AG20443 (cell line): Measurements from ENCODE around the gene NELL2.

Experiments used
- DNase-seq: peaks from one replicate; pipeline ENCODE4 v3.0.0; 2012; ENCODE audit warnings: low spot score, mixed read lengths

NELL2 gene

DNA sequence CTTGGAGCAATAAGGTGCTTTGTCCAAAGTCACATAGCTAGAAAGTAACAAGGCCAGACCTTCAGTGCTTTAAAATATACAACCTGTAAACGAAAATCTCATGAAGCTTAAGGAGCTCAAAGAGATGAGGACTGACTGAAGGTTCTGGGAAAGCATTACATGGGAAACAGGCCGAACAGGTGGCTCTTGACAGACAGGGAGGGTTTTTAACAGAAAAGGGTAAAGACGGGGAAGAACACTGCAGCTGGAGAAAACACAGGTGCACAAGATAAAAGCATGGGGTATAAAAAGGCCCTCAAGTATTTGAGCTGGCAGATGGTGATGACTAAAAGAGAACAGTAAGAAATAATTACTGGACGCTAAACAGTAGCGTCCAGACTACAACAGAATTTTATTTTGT, 257.2 kb downstream of the NELL2 start:
- no peak for DNase-seq

DNA sequence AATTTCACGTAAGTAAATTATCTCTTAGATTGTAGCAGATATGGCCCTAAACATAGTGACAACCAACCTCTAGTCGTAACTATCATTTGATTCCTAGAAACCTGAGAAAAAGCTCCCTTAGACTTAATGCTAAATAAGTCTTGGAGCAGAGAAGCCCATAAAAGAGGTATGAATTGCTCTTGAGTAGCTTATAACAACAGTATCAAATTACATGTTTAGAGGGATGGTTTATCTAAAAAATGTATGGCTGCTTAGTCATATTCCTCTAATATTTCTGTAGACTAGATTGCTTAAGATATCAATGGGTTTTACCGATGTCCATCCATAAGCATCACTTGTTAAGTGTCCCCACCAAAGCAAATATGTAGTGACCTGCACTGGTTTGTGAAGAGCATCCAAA, 259.7 kb downstream of the NELL2 start:
- DNase-seq = no peak

GRCh38 chr12:44611538-44611937, 264.6 kb downstream of the NELL2 start:
- DNase-seq = no peak

- no peak for DNase-seq
Measured at GRCh38 chr12:44603701-44604100, 272.4 kb downstream of the NELL2 start.

- no peak for DNase-seq
Measured at GRCh38 chr12:44592626-44593025, 283.5 kb downstream of the NELL2 start.

GRCh38 chr12:44589697-44590096, 286.4 kb downstream of the NELL2 start:
- DNase-seq = no peak

GRCh38 chr12:44588651-44589050, 287.5 kb downstream of the NELL2 start:
- no peak for DNase-seq

- DNase-seq = no peak
Measured at GRCh38 chr12:44584625-44585024, 291.5 kb downstream of the NELL2 start.

DNA sequence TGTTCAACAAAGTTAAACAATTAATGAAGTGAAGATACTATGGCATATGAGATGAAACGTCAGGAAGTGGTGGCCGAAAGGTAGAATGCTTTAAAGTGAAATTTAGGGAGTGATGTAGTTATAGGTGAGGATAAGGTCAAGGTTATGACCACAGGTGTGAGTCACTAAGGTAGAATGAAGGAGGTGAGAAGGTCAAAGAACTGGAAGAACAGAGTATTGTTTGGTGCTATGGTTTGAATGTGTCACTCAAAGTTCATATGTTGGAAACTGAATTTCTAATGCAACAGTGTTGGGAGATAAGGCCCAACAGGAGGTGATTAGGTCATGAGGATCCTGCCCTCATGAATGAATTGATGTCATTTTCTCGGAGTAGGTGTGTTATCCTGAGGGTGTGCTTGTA, 293.6 kb downstream of the NELL2 start:
- DNase-seq = no peak

GRCh38 chr12:44581642-44582242, 294.4 kb downstream of the NELL2 start:
- no peak for DNase-seq

- no peak for DNase-seq
Measured at GRCh38 chr12:44574586-44574985, 301.5 kb downstream of the NELL2 start.

- no peak for DNase-seq
Measured at GRCh38 chr12:44573723-44574122, 302.4 kb downstream of the NELL2 start.

GRCh38 chr12:44571006-44571550, 305.0 kb downstream of the NELL2 start:
- DNase-seq = no peak

- no peak for DNase-seq
Measured at GRCh38 chr12:44570036-44570583, 306.0 kb downstream of the NELL2 start.

- no peak for DNase-seq
Measured at GRCh38 chr12:44565163-44565562, 311.0 kb downstream of the NELL2 start.

DNA sequence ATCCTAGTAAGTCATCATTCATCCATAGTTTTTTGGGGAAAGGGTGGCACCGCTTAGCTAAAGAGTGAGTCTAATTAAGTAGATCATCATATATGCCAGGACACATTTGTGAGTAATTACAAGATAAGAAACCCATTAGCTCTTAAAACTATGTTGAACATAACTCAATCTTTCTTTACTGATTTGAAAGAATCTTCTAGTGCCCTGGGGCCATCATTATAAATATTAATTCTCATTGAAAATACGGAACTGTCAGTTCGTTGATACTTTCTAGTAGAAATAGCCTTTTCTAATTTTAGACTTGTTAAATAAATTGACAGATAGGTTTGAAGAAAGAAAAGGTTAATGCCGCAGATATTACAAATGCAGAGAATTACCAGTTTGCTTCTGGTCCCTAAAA, 312.6 kb downstream of the NELL2 start:
- DNase-seq = no peak

GRCh38 chr12:44558340-44559100, 317.6 kb downstream of the NELL2 start:
- no peak for DNase-seq

DNA sequence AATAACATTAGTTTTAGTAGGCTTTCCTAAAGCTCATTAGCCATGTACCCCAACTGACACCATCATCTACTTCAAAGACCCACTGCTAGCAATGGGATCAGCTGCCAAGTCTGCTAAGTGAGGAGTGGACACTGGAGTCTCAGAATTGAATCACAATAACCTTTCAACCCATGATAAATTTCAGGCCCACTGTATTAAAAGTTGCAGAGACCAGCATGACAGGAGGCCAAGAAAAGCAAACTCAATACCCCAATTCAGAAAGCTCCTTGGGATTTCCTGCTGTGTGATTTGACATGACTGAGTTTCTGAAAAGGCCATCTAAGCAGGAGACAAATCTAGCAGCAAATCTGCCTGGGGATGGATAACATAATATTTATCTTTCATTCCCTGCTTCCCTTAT, 320.7 kb downstream of the NELL2 start:
- no peak for DNase-seq

- no peak for DNase-seq
Measured at GRCh38 chr12:44551631-44552030, 324.5 kb downstream of the NELL2 start.

DNA sequence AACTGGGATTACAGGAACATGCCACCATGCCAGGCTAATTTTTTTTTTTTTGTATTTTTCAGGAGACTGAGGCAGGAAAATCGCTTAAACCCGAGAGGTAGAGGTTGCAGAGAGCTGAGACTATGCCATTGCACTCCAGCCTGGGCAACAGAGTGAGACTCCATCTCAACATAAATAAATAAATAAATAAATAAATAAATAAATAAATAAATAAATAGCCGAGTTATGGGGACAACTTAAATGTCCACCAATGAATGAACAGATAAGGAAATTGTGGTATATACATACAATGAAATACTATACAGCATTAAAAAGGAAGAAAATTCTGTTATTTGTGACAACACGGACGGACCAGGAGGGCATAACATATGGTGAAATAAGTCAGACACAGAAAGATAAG, 325.7 kb downstream of the NELL2 start:
- no peak for DNase-seq

- no peak for DNase-seq
Measured at GRCh38 chr12:44546060-44546459, 330.1 kb downstream of the NELL2 start.

DNA sequence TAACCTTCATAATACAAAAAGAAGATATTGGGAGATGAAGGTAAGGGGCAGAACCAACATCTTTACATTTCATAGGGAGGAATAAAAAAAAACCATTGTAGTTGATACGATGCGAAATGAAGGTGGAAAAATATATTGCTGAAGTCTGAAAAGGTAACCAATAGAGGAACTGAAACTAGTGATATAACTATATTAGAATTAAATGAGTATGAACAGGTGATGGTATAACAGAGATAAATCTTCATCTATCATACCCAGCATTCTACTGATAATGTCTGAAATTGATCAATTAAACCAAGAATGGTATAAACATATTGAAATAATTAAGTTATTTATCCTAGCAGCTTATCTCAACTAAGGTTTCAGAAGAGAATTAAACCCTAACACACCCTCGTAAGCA, 332.1 kb downstream of the NELL2 start:
- DNase-seq = no peak

DNA sequence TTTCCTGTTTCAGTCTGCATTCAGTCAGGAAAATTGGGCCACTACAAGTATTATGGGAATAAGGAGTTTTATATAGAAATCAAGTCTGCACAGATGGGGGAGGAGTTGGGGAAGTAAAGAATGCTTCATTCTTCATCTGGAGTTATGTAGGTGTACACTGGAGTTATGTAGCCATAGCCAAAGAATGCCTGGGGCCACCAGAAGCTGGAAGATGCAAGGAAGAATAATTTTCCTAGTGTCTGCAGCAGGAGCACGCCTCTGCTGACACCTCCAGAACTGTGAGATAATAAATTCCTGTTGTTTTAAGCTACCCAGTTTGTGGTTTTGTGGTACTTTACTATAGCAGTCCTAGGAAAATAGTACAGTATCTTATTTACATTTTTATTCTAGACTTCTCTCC, 333.4 kb downstream of the NELL2 start:
- DNase-seq = no peak
